ENCODE measurements around the gene LHX5.

LHX5 gene

DNA sequence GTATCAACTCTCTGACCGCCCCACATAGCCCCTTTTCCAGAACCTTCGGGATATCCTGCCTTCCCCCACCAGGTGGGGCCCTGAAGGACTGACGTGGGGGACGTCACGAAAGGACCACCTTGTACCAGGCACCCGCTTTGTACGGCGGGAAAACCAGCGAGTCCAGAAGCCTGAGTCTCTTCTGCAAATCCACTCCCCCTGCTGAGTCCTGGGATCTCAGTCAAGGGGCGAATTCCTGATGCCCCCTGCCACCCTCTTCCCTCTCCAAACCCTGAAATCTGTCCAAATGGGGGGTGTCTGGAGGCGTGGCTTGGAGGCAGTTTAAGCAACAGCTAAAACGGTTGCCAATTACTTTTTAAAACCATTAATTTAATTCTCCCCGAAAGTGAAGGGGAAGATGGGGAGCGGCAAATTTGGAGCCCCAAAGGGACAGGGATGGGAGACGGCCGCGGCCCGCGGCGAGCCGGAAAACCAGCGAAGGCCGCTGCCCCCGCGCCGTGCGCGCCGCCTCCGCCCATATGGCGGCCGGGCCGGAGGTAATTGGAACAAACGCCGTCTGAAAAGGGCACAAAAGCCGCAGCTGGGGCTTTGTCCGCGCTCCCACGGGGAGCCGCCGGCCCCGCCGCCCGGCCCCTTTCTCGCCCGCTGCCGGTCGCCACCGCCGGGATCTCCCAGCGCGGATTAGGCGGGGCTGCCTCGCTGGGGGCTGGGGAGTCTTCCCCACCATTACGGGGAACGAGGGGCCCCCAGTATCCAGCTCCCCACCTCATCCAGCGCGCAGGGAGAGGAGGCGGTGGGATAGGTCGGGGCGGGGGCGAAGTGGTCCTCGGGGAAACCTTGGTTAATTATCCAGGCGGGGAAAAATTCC is 6.6 kb downstream of the LHX5 start:
- no peak for DNase-seq

DNA sequence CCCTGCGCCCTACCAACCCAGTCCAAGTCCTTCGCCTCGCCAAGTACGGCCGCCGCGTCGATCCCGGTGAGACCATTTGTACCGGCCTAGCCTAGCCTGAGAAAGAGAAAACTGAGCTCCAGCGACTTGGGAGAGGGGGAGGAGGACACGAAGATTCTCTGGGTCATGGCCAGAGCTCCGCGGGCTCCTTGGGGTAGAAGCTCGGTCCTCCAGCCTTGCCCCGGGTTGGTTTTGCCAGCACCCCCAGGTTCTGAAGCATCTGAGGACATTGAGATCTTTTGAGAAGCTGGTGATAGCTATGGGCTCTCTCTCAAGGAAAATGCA is 7.3 kb downstream of the LHX5 start:
- no peak for DNase-seq

DNA sequence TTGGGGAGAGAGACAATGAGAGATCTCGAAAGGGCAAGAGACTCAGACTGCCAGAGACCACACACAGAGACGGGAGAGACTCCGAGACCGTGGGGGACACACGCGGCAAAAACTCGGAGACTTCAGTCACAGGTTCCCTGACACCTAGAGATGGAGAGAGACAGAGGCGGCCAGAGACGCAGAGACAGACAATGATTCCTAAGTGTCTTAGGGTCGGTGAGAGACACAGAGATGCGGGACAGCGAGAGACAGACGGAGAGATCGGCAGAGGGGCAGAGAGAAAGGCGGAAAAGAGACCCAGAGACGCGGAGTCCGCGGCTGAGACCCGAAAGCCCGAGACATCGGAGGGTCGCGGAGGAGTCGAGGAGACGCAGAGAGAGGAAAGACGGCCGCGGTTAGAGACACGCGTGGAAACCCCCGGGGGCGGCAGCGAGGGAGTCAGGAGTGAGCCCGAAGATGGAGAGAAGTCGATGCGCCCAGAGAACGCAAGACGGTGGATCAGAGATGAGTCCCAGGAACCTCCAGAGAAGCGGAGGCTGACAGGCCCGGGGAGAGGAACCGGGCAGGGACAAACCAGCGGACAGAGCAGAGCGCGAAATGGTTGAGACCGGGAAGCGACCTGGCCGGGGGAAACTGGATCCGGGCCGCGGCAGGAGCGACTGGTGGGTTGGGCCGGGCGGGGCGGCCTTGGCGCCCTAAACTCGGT is 7.8 kb downstream of the LHX5 start:
- DNase-seq, result no peak

DNA sequence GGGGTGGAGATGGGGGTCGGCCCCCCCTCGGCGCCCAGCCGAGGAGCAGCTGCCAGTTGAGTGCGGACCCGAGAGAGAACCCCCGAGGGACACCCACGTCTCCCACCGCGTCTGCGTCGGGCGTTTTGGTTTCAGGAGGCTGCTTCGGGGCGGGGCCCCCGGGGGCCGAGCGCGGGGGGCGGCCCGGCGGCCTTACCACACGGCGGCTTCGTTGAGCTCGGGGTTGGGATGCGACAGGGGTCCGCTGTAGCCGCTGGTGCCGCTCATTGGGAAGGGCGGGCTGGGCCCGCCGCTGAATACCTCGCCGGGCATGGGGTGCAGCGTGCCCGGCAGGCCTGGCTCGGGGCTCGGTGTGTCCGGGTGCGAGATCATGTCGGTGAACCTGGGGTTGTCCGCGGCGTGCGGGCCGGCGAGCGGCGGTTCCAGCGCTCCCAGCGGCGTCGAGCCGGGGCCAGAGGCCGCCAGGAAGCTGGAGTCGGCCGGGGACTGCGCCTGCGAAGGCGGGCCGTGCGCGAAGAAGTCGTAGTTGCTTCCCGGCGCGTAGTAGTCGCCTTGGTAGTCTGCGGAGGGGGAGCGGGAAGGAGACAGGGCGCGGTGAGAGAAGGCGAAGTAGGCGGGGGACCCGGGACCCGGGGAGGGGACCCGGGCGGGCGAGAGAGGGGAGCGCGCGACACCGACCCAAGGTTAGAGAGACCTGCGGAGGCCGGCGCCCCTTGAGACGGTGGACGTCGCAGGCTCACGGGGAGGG is 8.5 kb downstream of the LHX5 start:
- DNase-seq, result no peak

DNA sequence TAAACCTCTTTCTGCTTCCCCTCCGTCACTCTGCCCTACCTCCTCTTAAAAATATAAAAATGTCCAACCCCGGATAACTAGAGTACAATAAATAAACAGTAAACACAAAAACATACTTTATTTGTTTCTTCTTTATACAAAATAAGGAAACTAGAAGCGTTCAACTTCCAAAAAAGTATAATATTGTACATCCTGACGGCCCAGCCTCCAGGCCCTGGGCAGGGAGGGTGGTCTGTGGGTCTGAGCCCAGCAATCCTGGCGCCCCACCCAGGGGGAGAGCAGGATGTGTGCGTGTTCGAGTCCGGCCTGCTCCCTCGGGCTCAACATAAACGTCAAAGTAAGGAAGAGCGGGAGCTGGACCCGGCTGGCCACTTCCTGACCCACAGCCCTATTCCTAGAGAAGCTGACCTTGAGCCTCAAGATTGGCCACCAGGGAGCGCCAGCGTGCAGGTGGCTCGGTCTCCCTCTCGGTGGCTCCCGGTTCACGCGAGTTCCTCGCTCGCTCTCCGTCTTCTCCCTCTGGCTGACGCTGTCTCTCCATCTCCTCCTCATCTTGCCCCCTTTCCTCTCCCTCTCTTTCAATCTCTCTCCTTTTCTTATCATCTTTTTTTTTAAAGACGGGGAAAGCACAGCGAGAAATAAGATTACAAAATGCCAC is 9.4 kb downstream of the LHX5 start:
- peak; percentile 58 to 64 for DNase-seq

DNA sequence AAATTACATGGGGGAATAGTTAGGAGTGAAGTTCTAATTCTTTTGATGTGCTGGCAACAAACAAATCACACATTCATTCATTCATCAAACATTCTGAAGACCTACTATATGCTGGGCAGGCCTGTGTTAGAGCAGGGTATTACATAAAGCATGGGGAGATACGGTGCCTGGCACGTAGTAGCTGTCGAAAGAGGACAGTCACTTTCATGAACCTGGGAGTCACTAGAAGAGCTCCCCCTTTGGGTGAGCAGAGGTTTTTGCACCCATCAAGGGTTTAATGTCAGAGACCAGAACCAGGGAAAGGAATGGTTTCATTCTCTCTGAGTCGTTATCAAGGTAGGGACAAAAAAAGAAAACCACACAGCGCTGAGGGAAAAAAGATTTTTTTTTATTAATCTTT is 10.0 kb downstream of the LHX5 start:
- no peak for DNase-seq

DNA sequence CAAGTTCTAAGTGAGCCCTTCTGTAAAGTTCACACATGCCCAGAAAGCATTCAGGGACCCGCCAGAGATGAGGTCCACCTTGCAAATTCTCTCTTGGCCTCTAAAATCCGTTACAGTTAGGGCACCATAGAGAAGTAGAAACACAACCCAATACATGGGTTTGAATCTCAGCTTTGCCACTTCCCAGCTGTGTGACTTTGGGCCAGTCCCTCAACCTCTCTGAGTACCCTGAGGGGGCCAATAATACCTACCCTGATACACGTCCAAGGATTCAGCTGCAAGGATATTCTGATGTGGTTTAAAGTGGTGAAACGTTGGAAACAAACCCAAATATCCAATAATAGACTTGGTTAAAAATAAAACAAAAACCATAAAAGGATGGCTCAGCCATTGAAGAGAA is 11.7 kb downstream of the LHX5 start:
- DNase-seq, result no peak

DNA sequence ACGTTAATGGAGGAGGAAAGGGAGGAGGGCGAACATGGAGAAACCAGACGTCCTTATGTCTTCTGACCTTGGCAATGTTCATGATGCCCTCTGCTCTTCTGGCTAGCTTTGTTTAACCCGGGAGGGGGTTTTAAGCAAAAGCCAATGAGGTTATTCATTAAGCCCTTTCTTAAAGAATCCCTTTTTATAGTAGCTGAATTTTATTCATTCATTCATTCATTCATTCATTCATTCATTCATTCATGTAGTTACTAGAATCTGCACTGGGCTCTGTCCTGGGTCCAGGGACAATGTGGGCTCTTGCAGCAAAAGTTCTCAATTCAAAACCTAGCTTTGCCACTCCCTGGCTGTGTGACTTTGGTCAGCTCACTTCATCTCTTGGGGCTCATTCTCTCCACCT is 14.0 kb downstream of the LHX5 start:
- no peak for DNase-seq

DNA sequence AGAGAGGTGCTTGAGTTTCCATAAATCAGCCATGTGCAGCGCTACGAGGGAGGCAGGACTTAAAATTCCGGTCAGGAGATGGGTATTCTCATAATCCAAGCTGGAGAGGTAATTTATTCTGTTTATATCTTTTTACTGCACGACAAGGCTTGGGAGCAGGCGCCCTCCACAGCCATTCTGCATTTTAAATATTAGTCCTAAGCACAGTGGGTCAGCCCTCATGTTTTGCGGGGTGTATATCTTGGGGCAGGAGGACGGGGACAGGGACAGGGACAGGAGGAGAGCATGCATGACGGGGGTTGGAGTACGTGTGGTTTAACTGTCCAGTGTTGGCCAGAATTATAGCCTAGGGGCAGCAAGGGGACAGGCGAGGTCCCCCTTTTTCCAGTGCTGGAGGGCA is 14.5 kb downstream of the LHX5 start:
- no peak for DNase-seq

DNA sequence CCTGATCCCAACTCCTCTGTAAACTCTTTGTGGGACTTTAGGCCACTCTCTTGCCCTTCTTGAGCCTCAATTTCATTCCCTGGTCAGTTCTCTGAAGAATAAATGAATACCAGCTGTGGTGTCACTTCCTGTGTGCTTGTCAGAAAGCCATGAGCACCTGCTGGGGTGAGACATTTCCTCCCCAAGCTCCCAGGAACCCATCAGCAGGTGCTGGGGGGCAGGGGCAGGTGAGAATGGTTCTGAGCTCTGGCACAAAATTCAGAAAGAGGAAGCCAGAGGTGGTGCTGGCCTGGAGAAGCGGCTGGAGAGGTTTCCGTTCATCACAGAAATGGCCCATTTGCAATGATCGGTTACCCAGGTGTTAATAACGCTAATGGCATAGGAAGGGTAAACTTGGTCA is 14.9 kb downstream of the LHX5 start:
- no peak for DNase-seq

DNA sequence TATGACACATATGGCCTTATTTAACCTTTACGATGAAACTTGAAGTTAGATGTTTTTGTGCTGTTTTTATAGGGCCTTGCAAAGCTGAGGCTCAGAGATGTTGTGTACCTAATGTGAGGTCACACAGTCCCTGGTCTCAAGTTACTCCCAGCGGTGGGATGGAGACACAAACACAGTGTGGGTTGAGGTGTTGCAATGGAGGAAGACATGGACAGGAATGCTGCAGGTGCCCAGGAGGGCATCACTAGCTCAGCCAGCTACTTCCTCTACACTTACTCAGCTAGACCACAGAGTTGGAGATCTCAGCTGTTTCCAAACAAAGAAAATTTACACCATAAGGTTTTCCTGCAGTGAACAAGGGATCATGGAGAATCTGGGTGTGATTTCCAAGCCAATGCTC is 15.5 kb downstream of the LHX5 start:
- DNase-seq, result no peak

DNA sequence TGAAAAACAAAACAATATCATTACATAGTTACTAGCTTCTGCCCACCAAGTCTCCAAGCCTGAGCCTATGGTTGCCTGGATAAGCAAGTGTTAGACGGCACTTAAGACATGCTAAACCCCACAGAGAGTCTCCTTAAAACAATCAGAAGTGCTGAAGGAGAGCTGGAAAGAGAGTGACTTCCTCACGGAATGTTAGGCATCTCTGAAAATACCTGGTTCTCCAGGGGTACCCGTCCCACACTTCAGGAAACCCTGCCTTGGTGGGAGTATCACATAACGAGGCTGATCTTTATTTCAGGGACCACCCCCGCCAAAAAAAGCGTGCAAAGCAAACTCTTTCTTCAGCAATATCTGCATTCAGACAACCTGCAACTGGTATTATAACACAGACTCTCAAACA is 18.3 kb downstream of the LHX5 start:
- DNase-seq, result no peak

DNA sequence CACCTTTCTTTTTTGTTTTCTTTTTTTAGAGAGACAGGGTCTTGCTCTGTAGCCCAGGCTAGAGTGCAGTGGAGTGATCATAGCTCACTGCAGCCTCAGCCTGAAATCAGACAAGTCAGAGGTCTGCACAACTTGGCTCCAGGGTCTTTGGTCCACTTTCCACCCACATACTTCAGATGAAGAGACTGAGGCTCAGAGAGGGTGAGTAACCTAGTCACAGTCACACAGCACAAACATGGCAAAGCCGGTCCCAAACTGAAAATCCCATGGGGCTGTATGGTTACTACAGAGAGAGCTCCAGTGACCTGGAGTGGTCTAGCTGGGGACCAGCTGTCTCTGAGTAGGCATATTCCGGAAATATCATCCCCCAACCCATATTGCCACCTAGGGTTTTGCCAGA is 19.2 kb downstream of the LHX5 start:
- no peak for DNase-seq

DNA sequence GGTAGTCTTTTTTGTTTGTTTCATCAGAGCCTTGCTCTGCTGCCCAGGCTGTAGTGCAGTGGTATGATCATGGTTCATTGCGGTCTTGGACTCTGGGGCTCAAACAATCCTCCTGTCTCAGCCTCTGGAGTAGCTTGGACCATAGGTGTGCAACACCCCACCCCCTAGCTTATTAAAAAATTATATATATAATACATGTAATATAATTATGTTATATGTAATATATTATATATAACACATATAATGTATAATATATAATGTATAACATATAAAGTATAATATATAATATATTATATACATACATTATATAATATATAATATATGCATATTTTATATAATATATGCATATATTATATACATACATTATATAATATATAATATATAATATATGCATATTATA is 21.8 kb downstream of the LHX5 start:
- DNase-seq, result no peak

DNA sequence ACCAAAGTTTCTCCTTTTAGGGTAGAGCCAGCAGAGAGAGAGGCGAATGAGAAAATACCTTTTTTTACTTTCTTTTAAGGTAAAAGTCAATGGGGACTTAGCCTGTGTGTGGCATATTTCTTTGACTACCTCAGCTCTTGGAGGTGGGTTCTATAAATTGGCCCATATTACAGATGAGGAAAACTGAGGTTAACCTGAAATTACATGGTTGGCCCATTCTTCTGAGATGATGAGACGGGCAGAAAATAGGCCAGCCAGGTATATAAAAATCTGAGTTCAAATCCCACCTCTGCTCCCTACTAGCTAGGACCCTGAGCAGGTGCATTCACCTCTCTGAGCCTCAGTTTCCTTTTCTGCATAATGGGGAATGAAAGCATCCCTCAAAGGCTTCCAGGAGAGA is 22.4 kb downstream of the LHX5 start:
- DNase-seq, result no peak

DNA sequence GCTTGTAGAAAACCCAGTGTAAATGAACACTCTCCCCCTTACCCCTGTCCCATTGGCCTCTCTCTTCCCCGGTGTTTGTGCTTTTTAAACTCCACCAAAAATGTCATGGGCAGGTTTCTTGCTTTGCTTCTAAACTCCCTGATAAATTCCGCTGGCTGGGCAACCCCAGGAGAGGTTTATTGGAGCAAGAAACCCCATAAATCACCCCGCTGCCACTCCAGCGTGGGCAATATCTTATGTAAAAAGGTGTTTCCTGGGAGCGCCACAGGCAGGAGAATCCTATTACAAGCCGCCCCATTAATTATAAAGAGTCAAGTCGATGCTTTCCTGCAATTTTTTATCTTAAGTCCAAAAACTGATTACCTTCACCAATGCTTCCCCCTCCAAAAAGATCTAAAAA is 22.8 kb downstream of the LHX5 start:
- DNase-seq, result no peak

DNA sequence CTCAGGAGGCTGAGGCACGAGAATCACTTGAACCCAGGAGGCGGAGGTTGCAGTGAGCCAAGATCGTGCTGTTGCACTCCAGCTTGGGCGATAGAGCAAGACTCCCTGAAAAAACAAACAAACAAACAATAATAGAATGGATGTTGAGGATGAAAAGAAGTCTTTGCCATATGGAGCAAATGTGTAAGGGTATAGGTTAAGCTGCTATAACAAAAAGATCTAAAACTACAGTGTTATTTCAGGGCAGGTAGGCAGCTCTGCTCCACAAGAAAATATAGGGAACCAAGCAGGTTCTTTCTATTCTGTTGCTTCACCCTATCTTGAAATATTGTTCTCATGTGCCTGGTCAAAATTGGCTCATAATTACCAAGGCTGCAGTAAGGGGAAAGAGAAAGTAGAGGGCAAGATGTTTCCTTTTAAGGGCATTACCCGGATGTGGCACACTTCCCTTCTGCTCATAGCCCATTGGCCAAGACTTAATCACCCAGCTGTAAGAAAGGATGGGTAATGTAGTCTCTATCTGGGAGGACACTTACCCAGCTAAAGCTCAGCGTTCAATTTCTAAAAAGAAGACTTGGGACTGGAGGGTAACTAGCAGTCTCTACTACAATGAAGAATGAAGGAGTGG is 26.0 kb downstream of the LHX5 start:
- DNase-seq, result peak; percentile 4 to 13

DNA sequence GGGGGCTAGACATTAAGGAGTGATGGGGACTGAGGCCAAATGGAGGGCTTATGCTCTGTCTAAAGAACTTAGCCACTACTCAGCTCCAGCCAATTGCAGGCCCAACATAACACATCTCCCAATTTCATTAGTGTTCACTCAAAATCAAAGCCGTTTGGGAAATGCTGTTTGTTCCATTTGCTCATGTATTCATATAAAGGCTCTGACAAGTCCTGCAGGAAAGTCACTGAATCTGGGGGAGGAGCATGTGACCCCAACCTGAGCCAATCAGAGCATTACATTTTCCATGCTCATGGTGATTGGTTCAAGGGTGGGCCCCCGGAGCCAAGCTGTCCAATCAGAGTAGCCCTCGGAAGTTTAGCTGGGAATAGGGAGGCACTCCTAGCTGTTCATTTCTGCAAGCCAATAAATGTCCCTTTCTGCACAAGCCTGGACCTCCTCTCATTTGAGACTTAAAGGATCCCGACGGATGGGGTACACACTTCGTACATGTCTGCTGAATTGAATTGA is 28.6 kb downstream of the LHX5 start:
- no peak for DNase-seq

DNA sequence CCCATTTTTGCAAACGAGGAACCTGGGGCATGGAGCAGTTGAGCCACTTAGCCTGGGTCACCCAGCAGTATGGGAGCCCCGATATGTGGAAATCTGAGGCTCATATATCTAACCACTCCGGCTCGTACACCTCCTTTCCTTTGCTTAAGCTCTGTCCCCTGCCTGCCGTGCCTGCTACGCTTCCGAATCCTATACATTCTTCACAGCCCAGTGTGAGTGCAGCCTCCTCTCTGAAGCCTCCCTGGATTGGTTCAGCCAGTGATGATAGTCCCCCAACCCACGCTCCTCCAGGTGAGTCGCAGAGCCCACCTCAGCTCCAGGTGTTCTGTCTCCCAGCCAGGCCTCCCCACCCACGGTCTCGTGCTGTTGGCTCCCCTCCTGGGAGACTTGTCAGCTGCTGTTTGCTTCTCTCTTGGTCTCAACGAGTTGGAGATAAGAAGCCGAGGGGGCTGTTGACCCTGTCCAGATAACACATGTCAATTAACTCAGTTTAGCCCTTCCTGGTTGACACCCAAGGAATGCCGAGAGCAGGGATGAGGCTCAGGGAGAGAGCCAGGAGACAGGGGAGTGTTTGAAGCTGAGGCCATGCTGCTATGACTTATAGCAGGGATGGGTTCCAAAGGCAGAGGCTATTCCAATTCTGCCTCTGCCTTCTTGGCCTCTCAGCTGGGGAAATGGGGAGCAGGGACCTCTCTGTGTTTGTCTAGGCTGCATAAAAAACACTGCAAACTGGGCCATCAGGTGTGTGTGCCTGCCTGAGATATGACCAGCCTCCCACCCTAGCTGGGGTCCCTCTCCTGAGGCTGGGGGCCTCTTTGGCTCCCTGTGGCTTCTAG is 30.5 kb downstream of the LHX5 start:
- DNase-seq, result no peak

DNA sequence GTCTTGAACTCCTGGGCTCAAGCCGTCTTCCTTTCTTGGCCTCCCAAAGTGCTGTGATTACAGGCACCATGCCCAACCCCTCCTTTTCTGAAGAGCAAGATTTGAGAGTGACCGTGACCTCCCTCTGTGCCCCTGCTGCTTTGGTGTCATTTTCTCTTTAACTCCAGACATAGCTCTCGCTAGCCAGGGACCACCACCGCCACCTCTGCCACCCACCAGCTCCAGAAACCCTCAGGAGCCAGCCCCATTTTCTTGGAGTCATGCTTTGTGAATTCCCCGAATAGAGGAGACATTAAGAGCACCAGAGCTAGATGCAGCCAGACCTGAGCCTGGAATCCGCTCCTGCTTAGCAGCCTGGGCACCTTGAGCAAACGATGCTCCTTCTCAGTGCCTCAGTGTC is 31.3 kb downstream of the LHX5 start:
- no peak for DNase-seq

DNA sequence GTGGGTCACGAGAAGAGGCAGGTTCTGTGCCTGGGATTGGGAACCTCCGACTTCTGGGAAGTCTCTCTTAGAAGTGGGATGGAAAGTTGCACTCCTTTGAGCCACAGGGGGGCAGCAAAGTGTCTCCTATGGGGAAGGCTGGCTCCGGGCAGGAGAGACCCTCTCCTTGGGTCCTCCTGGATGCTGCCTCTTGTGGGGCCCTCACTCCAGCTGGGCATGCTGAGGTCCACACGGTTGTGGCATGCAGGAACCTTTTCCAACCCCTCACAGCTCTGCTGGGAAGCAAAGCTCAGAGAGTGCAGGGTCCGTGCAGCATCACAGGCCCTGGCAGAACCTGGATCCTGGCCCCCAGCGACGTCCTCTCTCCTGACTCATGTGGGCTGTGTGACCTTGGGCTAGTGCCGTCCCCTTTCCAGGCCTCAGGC is 32.1 kb downstream of the LHX5 start:
- no peak for DNase-seq

DNA sequence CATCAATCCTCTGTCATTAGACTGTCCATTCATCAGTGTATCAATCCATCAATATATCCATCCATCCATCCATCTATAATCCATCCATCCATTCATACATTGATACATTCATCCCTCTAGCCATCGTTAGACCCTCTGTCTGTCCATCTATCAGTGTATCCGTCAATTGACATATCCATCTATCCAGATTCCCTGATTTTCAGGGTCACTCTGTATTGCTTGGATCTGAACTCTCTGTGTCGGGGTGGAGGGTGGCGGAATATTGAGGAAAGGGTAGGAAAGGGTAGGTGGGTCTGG is 32.4 kb downstream of the LHX5 start:
- no peak for DNase-seq

Measured in CD4-positive, alpha-beta T cell treated with Interferon alpha-2 for 1 hour (primary cell).